Vagina (tissue), 2 donors: Measurements from ENCODE around the gene PARPBP.

Experiments
- CTCF ChIP-seq, 3 experiments: fragments of 450-650 bp in 2 of 3; fragments of 200-600 bp in 1 of 3; sonication (generic) in 1 of 3; IDR thresholded peaks; one replicate each; pipeline ENCODE4 v1.5.1; 2017 to 2019; ENCODE audit warnings: antibody characterized with exemption in 3 of 3, mild to moderate bottlenecking in 2 of 3, moderate library complexity in 2 of 3
- POLR2A ChIP-seq, 2 donors: fragments of 450-650 bp; IDR thresholded peaks; one replicate each; pipeline ENCODE4 v1.6.1; 2017; ENCODE audit warnings: antibody characterized with exemption in 2 of 2, mild to moderate bottlenecking in 2 of 2, moderate library complexity in 2 of 2
- POLR2AphosphoS5 ChIP-seq, 2 donors: sonication (generic); formaldehyde crosslinking; IDR thresholded peaks; one replicate each; pipeline ENCODE4 v1.9.0; 2017; ENCODE audit warnings: antibody characterized with exemption in 2 of 2, mild to moderate bottlenecking in 2 of 2, low read depth in 1 of 2; ENCODE audit not compliant: insufficient read depth in 1 of 2

GRCh38 chr12:102182635-102183034, 62.7 kb downstream of the PARPBP start:
- TF ChIP-seq CTCF (IDR thresholded peaks at IDR 0.05) (no peak), POLR2A (IDR thresholded peaks at IDR 0.05) (no peak), POLR2AphosphoS5 (IDR thresholded peaks at IDR 0.05; ENCODE audit: insufficient read depth in 1 of 2, low read depth in 1 of 2) (no peak)
